ENCODE results near the gene ANO10.

DNA sequence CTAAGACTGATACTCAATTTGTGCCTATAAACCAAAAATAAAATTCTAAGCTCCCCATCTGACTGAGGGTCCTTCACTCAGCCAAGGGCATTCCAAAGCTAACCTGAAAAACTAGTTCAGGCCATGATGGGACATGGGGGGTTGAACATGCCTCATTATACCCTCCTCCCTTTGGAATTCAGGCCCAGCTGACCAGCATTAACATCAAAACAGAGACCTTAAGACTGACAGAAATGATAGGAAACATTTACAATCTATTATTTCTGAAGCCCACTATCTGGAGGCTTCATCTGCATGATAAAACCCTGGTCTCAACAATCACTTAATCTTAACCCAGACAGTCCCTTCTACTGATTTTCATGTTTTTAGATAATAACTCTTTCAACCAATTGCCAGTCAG is 140.4 kb downstream of the ANO10 start:
- TF ChIP-seq, protein P1, sequence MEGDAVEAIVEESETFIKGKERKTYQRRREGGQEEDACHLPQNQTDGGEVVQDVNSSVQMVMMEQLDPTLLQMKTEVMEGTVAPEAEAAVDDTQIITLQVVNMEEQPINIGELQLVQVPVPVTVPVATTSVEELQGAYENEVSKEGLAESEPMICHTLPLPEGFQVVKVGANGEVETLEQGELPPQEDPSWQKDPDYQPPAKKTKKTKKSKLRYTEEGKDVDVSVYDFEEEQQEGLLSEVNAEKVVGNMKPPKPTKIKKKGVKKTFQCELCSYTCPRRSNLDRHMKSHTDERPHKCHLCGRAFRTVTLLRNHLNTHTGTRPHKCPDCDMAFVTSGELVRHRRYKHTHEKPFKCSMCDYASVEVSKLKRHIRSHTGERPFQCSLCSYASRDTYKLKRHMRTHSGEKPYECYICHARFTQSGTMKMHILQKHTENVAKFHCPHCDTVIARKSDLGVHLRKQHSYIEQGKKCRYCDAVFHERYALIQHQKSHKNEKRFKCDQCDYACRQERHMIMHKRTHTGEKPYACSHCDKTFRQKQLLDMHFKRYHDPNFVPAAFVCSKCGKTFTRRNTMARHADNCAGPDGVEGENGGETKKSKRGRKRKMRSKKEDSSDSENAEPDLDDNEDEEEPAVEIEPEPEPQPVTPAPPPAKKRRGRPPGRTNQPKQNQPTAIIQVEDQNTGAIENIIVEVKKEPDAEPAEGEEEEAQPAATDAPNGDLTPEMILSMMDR (IDR thresholded peaks at IDR 0.05; ENCODE audit: low read length), result no peak
- no peak for TF ChIP-seq EZH2 (IDR thresholded peaks at IDR 0.05; ENCODE audit: borderline replicate concordance, low read length)

Measured in OCI-LY1 (cell line).